B cell (primary cell): ENCODE data around the gene YWHAE. TPM values are rescaled to one million over a fixed set of nuclear protein-coding genes. Genes with fewer than 3 reads are reported as not detected.

ENCODE experiments used
- ATAC-seq: fragments of 200-7000 bp; cut with Tn5 transposase; one replicate; pipeline ENCODE4 v1.10.0; 2021; ENCODE audit warnings: low read depth, mild to moderate bottlenecking, moderate number of reproducible peaks, moderate library complexity
- CTCF ChIA-PET: fragments of 350-600 bp; sonication (Branson Sonifier 250); formaldehyde crosslinking; loops from one replicate; lab custom pipeline; 2021; ENCODE audit warnings: antibody characterized with exemption, inconsistent platforms; lab: Charles Lee
- POLR2A ChIA-PET: fragments of 350-600 bp; sonication (Branson Sonifier 250); formaldehyde crosslinking; loops from one replicate; lab custom pipeline; 2021; ENCODE audit warnings: antibody characterized with exemption; lab: Charles Lee
- DNase-seq: peaks from one replicate; pipeline ENCODE4 v3.0.0; 2013
- H2AFZ ChIP-seq: 2 replicates; pipeline ENCODE4 v1.6.1; 2012; ENCODE audit warnings: mild to moderate bottlenecking, low read depth, low read length; ENCODE audit not compliant: insufficient read depth, poor library complexity, severe bottlenecking
- H3K27ac ChIP-seq, 2 donors: 1 replicate in 1 of 2; 2 replicates in 1 of 2; pipeline ENCODE4 v1.5.1; 2012 to 2013; ENCODE audit warnings: low read length in 2 of 2, mild to moderate bottlenecking in 2 of 2, moderate library complexity in 1 of 2
- H3K27me3 ChIP-seq, 4 experiments: fragments of 200-600 bp in 1 of 4; sonication (generic) in 1 of 4; replicated peaks in 1 of 4; 1 replicate in 2 of 4; 2 replicates in 2 of 4; pipeline versions ENCODE4 v1.6.1 to v1.7.0; 2013 to 2016; ENCODE audit warnings: low read length in 3 of 4, mild to moderate bottlenecking in 2 of 4, mixed read lengths in 1 of 4, moderate library complexity in 1 of 4; ENCODE audit not compliant: insufficient read depth in 4 of 4, control insufficient read depth in 3 of 4; ENCODE audit errors: control extremely low read depth in 1 of 4
- H3K36me3 ChIP-seq, 2 experiments: replicated peaks in 1 of 2; 1 replicate in 1 of 2; 2 replicates in 1 of 2; pipeline versions ENCODE4 v1.6.1 to v1.7.1; 2013; ENCODE audit warnings: low read length in 1 of 2; ENCODE audit not compliant: insufficient read depth in 2 of 2, control insufficient read depth in 1 of 2; ENCODE audit errors: control extremely low read depth in 1 of 2, extremely low read depth in 1 of 2
- H3K4me1 ChIP-seq, 2 donors: fragments of 200-600 bp in 1 of 2; sonication (generic) in 1 of 2; 1 replicate in 1 of 2; 2 replicates in 1 of 2; pipeline versions ENCODE4 v1.5.1 to v1.6.1; 2013 to 2017; ENCODE audit warnings: low read length in 2 of 2; ENCODE audit not compliant: control insufficient read depth in 2 of 2, insufficient read depth in 2 of 2
- H3K4me2 ChIP-seq: replicated peaks from 2 replicates; pipeline ENCODE3; 2012; ENCODE audit warnings: mild to moderate bottlenecking, low read depth, low read length; ENCODE audit not compliant: poor library complexity, severe bottlenecking
- H3K4me3 ChIP-seq, 5 experiments: fragments of 200-600 bp in 1 of 5; sonication (generic) in 1 of 5; 1 replicate in 3 of 5; 2 replicates in 2 of 5; pipeline versions ENCODE4 v1.5.1 to v1.7.0; 2011 to 2016; ENCODE audit warnings: low read length in 4 of 5, mild to moderate bottlenecking in 4 of 5, low read depth in 2 of 5, control low read depth in 1 of 5, moderate library complexity in 1 of 5; ENCODE audit not compliant: insufficient read depth in 1 of 5; ENCODE audit errors: control extremely low read depth in 1 of 5, extremely low read depth in 1 of 5
- H3K79me2 ChIP-seq: fragments of 200-600 bp; sonication (generic); one replicate; pipeline ENCODE4 v1.6.0; 2016; ENCODE audit warnings: low read length; ENCODE audit not compliant: control insufficient read depth, insufficient read depth
- H3K9ac ChIP-seq: fragments of 200-600 bp; sonication (generic); 2 replicates; pipeline ENCODE4 v1.6.1; 2017; ENCODE audit warnings: mild to moderate bottlenecking, low read length, moderate library complexity
- H3K9me3 ChIP-seq, 3 donors: one replicate each; pipeline versions ENCODE4 v1.6.1 to v1.7.1; 2013; ENCODE audit warnings: low read length in 2 of 3; ENCODE audit not compliant: control insufficient read depth in 2 of 3, insufficient read depth in 1 of 3; ENCODE audit errors: control extremely low read depth in 1 of 3
- H4K20me1 ChIP-seq: 2 replicates; pipeline ENCODE4 v1.6.0; 2012; ENCODE audit warnings: mild to moderate bottlenecking, low read length; ENCODE audit not compliant: insufficient read depth, control insufficient read depth, poor library complexity, severe bottlenecking
- H3K27ac Mint-ChIP-seq: one replicate; pipeline ENCODE4 v1.8.0; 2021; ENCODE audit warnings: mixed read lengths
- H3K27me3 Mint-ChIP-seq: one replicate; pipeline ENCODE4 v1.8.0; 2021; ENCODE audit warnings: mixed read lengths
- H3K4me1 Mint-ChIP-seq: one replicate; pipeline ENCODE4 v1.8.0; 2021; ENCODE audit warnings: mixed read lengths
- H3K4me3 Mint-ChIP-seq: one replicate; pipeline ENCODE4 v1.8.0; 2021; ENCODE audit warnings: mixed read lengths
- H3K9me3 Mint-ChIP-seq: one replicate; pipeline ENCODE4 v1.8.0; 2022; ENCODE audit warnings: mixed read lengths; ENCODE audit not compliant: insufficient read depth
- EZH2 ChIP-seq: IDR thresholded peaks from 2 replicates; pipeline ENCODE4 v1.6.1; 2012; ENCODE audit warnings: borderline replicate concordance, low read depth, mild to moderate bottlenecking, moderate library complexity, low read length; ENCODE audit not compliant: insufficient read depth, poor library complexity, severe bottlenecking
- WGBS: methylation state at CpG from one replicate; pipeline ENCODE4 v1.1.5; 2013; ENCODE audit warnings: missing lambda C conversion rate; ENCODE audit not compliant: insufficient coverage; 5-methylcytosine and 5-hydroxymethylcytosine counted together
- intact Hi-C: fragments of 100-400 bp; cut with micrococcal nuclease; formaldehyde crosslinking; loops from one replicate; pipeline ENCODE4 v1.10.0; 2022
- polyA plus RNA-seq: library from polyadenylated mRNA; depleted of rRNA; stranded (reverse); fragments of >200 nt; gene quantifications from 2 replicates; pipeline ENCODE4 v1.2.3, GENCODE V29; 2012
- total RNA-seq, 2 donors: library from RNA; stranded (reverse); fragments of 120-200 nt in 1 of 2; gene quantifications; 1 replicate in 1 of 2; 2 replicates in 1 of 2; pipeline versions ENCODE4 v1.2.3 to v1.2.4, GENCODE V29; 2013 to 2022
- TF ChIP-seq, protein P1 (sequence below): fragments of 200-600 bp; IDR thresholded peaks from one replicate; pipeline ENCODE4 v1.8.0; 2022; ENCODE audit warnings: antibody characterized with exemption, mild to moderate bottlenecking

The YWHAE gene
- total and polyA plus RNA-seq, 2 donors (not counting 1 experiment from before 2014, with no cell fraction given), result 54.3 to 149 TPM

DNA sequence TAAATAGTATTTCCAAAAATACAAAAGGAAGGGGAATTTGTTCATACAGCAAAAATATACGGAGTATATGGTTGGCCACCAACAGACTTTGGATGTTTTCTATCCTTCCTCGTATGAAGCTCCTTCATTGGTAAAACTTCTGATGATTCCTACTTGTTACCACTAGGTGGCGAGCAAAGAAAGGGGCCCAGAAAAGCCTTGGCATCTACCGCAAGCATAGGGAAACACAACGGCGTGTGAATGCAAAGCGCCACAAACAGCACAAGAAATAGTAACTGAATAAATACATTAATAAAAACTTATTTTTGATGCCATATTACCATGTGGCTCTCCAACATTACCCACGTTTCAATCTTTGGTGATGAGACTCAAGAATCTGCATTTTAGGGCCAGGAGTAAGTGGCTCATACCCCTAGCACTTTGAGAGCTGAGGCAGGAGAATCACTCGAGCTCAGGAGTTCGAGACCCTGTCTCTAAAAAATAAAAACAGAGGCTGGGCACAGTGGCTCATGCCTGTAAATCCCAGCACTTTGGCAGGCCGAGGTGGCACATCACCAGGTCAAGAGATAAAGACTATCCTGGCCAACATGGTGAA is 34.5 kb downstream of the YWHAE start:
- Histone ChIP-seq H3K36me3 (peaks cover 0 to 26% of the 10 kb centered on the region in 2 experiments), H3K4me1 (peaks cover 36 to 51% of the 10 kb centered on the region in 2 donors), H3K9me3 (no peaks in the 10 kb centered on the region), H3K4me3 (no peak overlapping the region), H3K27me3 (no peaks in the 10 kb centered on the region), H3K4me2 (peak overlapping the region; percentile 55), H3K27ac (peak overlapping the region; percentile 42 to 62), H4K20me1 (peaks cover 82% of the 10 kb centered on the region), H3K79me2 (peaks cover 98% of the 10 kb centered on the region), H2AFZ (no peak overlapping the region), H3K9ac (no peak overlapping the region)
- Mint-ChIP-seq H3K27me3 (no peaks in the 10 kb centered on the region), H3K4me1 (peaks cover 56% of the 10 kb centered on the region), H3K27ac (peak overlapping the region; percentile 59), H3K4me3 (peak overlapping the region; percentile 39), H3K9me3 (no peaks in the 10 kb centered on the region)
- intact Hi-C loops, result loop anchor here (1.0 to 5.0 kb wide), 6 partner anchors 33 to 265 kb away; no protein-coding TSS in a partner anchor
- POLR2A ChIA-PET, result interaction anchor here (0.6 to 3.2 kb wide), 8 partner anchors 8 to 265 kb away, joined by 3 to 17 read pairs (median 4); partner anchors contain the start of genes INPP5K and YWHAE
- ATAC-seq (peak; percentile 69), DNase-seq (peak; percentile 85)
- CTCF ChIA-PET, result interaction anchor here (0.5 to 8.6 kb wide), 59 partner anchors 9 to 464 kb away, joined by 3 to 318 read pairs (median 5); partner anchors contain the start of genes CRK, INPP5K, MYO1C and RILP
- WGBS, result 41% methylated on average over 5 of the region's 11 CpGs
- TF ChIP-seq, protein P1, sequence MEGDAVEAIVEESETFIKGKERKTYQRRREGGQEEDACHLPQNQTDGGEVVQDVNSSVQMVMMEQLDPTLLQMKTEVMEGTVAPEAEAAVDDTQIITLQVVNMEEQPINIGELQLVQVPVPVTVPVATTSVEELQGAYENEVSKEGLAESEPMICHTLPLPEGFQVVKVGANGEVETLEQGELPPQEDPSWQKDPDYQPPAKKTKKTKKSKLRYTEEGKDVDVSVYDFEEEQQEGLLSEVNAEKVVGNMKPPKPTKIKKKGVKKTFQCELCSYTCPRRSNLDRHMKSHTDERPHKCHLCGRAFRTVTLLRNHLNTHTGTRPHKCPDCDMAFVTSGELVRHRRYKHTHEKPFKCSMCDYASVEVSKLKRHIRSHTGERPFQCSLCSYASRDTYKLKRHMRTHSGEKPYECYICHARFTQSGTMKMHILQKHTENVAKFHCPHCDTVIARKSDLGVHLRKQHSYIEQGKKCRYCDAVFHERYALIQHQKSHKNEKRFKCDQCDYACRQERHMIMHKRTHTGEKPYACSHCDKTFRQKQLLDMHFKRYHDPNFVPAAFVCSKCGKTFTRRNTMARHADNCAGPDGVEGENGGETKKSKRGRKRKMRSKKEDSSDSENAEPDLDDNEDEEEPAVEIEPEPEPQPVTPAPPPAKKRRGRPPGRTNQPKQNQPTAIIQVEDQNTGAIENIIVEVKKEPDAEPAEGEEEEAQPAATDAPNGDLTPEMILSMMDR, result peak; percentile 89
- TF ChIP-seq EZH2, result no peak

DNA sequence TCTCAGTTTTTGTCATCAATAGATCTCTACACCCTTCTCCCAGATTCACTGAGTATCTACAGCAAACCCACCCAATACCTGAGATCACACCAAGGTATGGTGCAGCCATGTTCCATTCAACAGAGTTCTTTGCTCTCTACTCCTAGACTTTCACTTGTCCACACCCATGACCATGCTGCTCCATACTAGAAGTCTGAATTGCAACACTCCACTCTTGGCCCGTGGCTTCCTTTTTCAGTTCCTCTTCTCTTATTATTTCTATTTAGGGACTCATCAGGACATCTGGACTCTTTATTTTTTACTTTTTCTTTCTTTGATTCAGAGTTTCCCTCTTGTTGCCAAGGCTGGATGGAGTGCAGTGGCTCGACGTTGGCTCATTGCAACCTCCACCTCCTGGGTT is 37.1 kb downstream of the YWHAE start:
- ATAC-seq (peak; percentile 67), DNase-seq (peak; percentile 72)
- intact Hi-C loops, result no loop called here
- Mint-ChIP-seq H3K4me3 (peak overlapping the region; percentile 73), H3K27ac (peak overlapping the region; percentile 57), H3K9me3 (no peaks in the 10 kb centered on the region), H3K4me1 (peaks cover 55% of the 10 kb centered on the region), H3K27me3 (no peaks in the 10 kb centered on the region)
- Histone ChIP-seq H3K79me2 (peaks cover 94% of the 10 kb centered on the region), H3K27ac (peak overlapping the region; percentile 69 to 76), H3K4me1 (peaks cover 32 to 51% of the 10 kb centered on the region in 2 donors), H2AFZ (no peak overlapping the region), H3K9me3 (no peaks in the 10 kb centered on the region), H3K27me3 (no peaks in the 10 kb centered on the region), H3K36me3 (peaks cover 5 to 39% of the 10 kb centered on the region in 2 experiments), H3K4me3 (peak overlapping the region in 2 of 5 experiments; percentile 2 to 4), H4K20me1 (peaks cover 71% of the 10 kb centered on the region), H3K4me2 (peak overlapping the region; percentile 58), H3K9ac (peak overlapping the region; percentile 30)
- POLR2A ChIA-PET, result interaction anchor here (1.1 to 2.2 kb wide), 4 partner anchors 37 to 153 kb away, joined by 3 to 13 read pairs (median 4); partner anchors contain the start of genes INPP5K and YWHAE
- WGBS, result 0% methylated on average over 3 of the region's 3 CpGs
- CTCF ChIA-PET, result interaction anchor here (1.1 to 8.6 kb wide), 11 partner anchors 11 to 268 kb away, joined by 3 to 318 read pairs (median 6); partner anchors contain the start of gene INPP5K
- TF ChIP-seq, protein P1, result no peak
- no peak for TF ChIP-seq EZH2
